CMK (cell line): ENCODE measurements around the gene ITGB2.
A peak's percentile ranks its signal among the peaks of the same experiment; 100 is the strongest.
"Not testable (repeated sequence)": the region's sequence is repeated elsewhere in the genome, so short reads cannot be mapped to it uniquely, and the experiment has no call there.

ENCODE experiments used
- DNase-seq: peaks from one replicate; pipeline ENCODE4 v3.0.0-alpha.2; 2010; ENCODE audit warnings: low read depth

The ITGB2 gene

DNA sequence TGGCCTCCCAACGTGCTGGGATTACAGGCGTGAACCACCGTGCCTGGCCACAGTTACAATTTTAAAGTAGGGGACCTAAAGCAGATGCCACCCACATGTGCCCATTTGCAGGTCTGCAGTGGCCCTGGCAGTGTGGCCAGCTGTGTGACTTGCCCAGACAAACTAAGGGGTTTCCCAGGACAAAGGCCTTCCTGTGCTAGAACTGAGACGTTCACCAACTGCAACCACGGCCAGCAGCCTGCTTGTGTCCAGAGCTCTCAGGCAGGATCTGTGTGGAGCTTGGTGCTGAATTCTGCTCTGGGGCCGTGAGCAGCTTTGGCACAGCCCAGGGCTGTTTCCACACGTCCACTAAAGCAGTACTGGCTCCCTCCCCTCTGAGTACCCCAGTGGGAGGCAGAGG is 36.6 kb downstream of the ITGB2 start:
- no peak for DNase-seq

GRCh38 chr21:44883250-44883649 is 37.4 kb downstream of the ITGB2 start:
- no peak for DNase-seq

GRCh38 chr21:44881198-44881872 is 39.4 kb downstream of the ITGB2 start:
- DNase-seq: no peak

DNA sequence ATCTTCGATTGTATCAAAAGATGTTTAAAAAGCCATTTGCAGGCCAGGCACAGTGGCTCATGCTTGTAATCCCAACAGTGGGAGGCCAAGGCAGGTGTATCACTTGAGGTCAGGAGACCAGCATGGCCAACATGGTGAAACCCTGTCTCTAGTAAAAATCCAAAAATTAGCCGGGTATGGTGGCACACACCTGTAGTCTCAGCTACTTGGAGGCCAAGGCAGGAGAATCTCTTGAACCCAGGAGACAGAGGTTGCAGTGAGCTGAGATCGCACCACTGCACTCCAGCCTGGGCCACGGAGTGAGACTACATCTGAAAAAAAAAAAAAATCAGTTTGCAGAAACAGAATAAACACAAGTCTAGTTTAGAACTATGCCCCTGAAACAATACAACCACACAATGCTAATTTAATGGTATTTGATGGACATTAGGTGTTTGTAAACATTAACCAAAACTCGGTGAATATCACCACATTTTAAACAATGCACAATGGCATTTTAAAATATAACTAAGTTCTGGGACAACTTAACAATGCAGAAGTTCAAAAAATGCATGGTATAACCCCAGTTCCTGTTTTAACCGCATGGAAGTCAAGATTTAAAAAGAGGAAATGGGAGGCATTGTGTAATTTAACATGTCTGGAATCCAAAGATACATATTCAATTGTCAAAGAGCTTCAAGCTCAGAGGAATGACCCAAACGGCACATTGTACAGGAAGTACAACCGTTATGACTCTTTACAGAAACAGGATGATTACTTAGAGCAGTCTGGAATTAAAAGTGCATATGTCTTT is 40.1 kb downstream of the ITGB2 start:
- DNase-seq: no peak

- DNase-seq: not testable (repeated sequence)
These were observed 41.5 kb downstream of the ITGB2 start for GRCh38 chr21:44879238-44879637.

DNA sequence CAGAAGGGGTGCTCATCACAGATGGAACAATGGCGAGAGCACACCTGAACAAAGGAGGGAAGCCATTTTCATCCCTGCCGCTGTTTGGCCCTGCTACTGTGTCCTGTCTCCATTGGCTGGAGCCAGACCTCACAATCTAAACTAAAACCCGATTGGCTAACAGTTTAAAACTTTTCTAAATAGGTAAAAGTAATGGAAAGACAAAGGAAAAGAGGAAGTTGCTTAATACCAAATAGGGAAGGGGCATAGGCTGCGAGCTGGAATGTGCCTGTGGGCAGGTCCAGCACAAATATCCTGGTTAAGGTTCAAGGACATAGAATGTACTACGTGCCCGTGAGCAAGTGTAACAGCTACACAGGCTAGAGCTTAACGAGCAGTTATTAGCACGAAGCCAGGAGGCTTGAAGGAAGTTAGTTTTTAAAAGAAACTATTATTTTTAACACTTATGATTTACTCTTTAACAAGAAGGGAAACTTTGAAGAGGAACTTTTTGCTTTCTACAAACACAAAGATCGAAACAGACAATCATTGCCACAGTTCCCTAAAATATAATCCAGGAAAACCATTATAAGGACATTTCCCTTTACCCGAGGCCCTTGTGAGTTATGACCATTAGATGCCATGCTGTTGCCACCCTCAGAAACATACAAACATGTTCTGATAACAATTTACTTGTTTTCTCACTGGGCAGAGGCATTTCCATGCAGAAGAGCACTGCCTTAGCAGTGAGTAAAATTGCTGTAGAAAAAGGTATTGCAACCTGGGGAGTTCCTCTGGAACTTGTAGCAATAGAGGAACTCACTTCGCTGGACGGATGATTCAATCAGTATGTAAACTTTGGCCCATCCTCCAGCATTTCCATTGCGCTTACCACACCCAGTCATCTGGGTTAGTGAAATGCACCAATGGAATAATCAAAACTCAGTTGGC is 42.4 kb downstream of the ITGB2 start:
- DNase-seq: no peak

DNA sequence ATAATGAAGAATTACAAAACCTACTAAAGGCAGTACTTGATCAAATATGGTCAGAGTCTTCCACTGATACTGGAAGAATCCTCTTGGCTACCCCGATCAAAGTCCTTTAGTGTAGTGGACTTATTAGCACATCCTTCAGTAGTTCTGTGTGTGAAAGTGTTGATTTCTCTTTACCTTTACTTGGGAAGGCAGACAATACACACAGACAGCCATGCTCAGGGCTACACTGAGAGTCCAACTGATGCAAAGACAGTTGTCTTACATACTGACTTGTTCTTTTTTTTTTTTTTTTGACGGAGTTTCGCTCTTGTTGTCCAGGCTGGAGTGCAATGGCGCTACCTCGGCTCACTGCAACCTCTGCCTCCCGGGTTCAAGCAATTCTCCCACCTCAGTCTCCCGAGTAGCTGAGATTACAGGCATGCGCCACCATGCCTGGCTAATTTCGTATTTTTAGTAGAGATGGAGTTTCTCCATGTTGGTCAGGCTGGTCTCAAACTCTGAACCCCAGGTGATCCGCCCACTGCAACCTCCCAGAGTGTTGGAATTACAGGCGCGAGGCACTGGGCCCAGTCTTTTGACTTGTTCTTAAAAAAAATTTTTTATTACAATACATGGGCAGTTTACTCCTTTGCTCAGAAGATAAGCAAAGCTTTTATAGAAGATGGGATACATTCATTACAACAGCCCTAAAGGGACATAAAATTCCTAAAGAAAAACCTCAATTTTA is 43.7 kb downstream of the ITGB2 start:
- no peak for DNase-seq

GRCh38 chr21:44875316-44875700 is 45.4 kb downstream of the ITGB2 start:
- DNase-seq: no peak

- DNase-seq: no peak
These were observed 46.0 kb downstream of the ITGB2 start for GRCh38 chr21:44874497-44875315.

DNA sequence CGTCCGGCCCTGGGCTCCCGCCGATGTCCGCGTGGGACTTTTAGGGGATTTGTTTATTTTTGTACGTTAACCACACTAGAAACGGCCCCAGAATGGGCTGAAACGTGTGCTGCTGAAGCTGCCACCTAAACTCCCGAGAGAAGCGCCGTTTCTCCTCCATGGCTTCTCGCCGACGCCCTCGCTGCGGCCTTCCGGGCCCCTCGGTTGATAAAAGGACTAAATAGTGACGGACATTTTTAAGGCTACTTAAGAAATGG is 46.5 kb downstream of the ITGB2 start:
- no peak for DNase-seq

- DNase-seq: peak; percentile 99
These were observed 47.1 kb downstream of the ITGB2 start, which contains the start of gene PTTG1IP for GRCh38 chr21:44873356-44874239. PTTG1IP (minus strand) TSS chr21:44873690; CDS start chr21:44873616, 74 bp downstream.

DNA sequence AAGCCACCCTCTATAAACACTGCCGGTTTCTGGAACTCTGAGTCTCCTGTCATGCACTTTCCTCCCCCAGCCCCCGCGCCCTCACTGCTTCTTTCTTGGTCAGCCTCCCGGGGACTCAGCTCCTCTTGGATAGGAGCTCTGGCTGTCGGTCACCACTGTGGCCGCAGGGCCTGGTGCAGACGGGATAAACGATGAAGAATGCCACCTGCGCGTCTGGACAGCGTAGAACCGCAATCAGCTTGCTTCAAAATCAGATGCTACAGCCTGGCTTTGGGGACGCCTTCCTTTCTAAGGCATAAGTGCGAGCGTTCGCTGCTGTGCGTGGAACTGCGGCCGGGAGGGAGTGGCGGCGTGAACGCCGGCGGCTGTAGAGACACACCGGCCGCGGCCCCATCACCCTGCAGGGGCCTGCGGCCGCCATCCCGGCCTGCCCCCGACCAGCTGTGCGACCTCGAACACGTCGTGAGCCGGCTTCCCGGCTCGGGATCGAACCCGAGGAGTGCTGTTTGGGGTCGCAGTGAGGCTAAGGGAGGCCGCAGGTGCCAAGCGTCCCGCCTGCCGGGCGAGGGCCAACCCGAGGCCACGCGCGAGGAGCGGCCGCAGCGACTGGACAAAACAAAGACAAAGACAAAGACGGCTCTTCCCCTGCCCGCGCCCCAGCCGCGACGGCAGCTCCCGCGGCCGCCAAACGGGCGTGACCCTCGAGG is 47.9 kb downstream of the ITGB2 start:
- DNase-seq: no peak

DNA sequence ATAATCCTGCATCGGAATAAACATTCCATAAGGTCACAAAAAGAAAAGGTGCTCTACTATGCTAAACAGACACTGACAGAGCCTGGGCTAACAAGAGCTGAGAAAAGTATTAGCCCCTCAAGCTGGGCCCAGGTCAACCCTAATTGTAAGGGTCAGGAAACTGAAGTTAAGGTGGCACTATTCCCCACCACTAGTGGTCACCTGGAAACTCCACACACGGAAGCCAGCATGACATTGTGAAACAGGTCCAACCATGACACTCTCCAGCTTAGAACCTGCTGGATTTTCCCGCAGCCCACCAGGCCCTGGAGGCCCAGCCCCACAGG is 48.4 kb downstream of the ITGB2 start:
- no peak for DNase-seq

- DNase-seq: no peak
These were observed 49.0 kb downstream of the ITGB2 start for GRCh38 chr21:44871576-44872269.

DNA sequence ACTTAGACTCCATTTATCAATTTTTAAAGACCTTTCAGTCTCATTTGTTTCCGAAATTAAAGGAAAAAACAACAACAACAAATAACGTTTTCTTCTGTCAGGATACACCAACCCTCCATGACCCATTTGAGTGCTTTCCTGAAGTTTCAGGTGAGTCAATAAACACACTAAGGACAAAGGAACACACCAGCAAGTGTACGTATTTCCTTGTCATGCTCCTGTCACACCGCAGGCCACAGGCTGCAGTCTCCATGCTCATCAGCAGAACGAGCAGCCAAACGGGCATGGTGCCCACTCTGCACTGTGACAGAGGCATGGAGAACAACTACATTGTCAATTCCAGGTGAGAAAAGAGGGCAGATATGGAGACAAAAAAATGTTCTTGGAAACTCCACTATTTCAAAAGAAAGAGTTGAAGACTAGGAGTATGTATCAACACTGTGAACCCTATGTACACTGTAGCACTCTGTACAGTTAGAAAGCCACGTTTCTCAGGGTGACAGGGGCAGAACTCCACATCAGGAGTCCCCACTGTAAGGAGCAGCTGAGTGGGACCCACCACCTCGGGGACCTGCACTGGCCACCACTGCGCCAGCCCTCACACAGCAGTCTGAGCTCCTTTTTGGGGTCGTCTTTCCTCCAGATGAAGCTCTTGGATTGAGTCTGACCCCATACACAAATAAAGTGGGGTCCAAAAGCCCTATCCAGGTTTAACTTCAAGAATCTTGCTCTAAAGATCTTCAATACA is 49.8 kb downstream of the ITGB2 start:
- DNase-seq: no peak

GRCh38 chr21:44869781-44870747 is 50.6 kb downstream of the ITGB2 start:
- DNase-seq: no peak

GRCh38 chr21:44868707-44869106 is 52.0 kb downstream of the ITGB2 start:
- DNase-seq: no peak
